ENCODE measurements around the gene TMPRSS5. TPM values are rescaled to one million over a fixed set of nuclear protein-coding genes. Genes with fewer than 3 reads are reported as not detected.
A peak's percentile ranks its signal among the peaks of the same experiment; 100 is the strongest.

The TMPRSS5 gene
- total RNA-seq, 1 donor from 2014 or later = 1.6 TPM

DNA sequence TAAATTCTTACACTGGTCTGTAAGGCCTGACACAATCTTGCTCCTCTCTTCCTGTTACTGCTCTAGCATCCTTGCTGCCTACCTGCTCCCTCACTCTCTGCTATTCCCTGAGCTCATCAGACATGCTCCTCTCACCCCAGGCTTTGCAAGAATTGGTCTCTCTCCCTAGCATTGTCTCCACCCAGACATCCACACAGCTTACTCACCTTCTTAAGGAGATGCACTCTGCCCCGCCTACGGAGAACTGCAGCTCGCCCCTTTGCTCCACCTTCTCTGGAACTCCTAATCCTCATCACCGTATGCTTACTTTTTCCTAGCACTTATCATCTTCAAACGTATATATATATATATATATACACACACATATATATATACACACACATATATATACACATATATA is 23.3 kb upstream of the TMPRSS5 start:
- DNase-seq (ENCODE audit: extremely low spot score, unreplicated experiment) = no peak
- Mint-ChIP-seq H3K4me3 (ENCODE audit: unreplicated experiment) (no peak overlapping the region), H3K4me1 (ENCODE audit: unreplicated experiment) (peaks cover 18% of the 10 kb centered on the region), H3K27ac (ENCODE audit: unreplicated experiment) (no peak overlapping the region), H3K36me3 (ENCODE audit: unreplicated experiment) (peaks cover 11% of the 10 kb centered on the region), H3K27me3 (ENCODE audit: unreplicated experiment) (no peaks in the 10 kb centered on the region), H3K9me3 (ENCODE audit: unreplicated experiment) (no peaks in the 10 kb centered on the region)
- TF ChIP-seq, protein P1, sequence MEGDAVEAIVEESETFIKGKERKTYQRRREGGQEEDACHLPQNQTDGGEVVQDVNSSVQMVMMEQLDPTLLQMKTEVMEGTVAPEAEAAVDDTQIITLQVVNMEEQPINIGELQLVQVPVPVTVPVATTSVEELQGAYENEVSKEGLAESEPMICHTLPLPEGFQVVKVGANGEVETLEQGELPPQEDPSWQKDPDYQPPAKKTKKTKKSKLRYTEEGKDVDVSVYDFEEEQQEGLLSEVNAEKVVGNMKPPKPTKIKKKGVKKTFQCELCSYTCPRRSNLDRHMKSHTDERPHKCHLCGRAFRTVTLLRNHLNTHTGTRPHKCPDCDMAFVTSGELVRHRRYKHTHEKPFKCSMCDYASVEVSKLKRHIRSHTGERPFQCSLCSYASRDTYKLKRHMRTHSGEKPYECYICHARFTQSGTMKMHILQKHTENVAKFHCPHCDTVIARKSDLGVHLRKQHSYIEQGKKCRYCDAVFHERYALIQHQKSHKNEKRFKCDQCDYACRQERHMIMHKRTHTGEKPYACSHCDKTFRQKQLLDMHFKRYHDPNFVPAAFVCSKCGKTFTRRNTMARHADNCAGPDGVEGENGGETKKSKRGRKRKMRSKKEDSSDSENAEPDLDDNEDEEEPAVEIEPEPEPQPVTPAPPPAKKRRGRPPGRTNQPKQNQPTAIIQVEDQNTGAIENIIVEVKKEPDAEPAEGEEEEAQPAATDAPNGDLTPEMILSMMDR (IDR thresholded peaks at IDR 0.05) = no peak

DNA sequence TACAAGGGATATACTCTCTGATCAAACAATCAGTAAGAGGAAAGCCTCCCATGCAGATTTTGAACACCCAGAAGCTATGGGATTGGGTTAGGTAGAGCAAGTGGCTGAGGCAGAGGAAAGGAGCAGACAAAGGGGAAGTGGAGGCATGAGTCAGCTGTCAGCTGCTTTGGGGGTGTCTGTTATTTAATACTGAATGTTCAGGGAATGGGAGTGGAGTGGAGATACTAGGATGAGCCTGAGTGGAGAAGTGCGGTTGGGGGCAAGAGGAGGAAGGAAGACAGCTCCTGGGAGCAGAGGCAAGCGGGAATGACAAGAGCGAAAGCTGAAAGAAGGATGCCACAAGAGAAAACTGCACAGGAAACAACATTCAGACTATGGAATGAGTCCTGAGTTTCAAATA is 22.7 kb upstream of the TMPRSS5 start:
- no peaks in the 10 kb centered on the region for H3K27me3 Mint-ChIP-seq (ENCODE audit: unreplicated experiment)
- TF ChIP-seq, protein P1 (IDR thresholded peaks at IDR 0.05) = no peak
- H3K4me3 Mint-ChIP-seq (ENCODE audit: unreplicated experiment) = no peak overlapping the region
- H3K36me3 Mint-ChIP-seq (ENCODE audit: unreplicated experiment) = peaks cover 6% of the 10 kb centered on the region
- no peaks in the 10 kb centered on the region for H3K9me3 Mint-ChIP-seq (ENCODE audit: unreplicated experiment)
- no peak for DNase-seq (ENCODE audit: extremely low spot score, unreplicated experiment)
- peak overlapping the region; percentile 16 for H3K27ac Mint-ChIP-seq (ENCODE audit: unreplicated experiment)
- H3K4me1 Mint-ChIP-seq (ENCODE audit: unreplicated experiment) = peaks cover 18% of the 10 kb centered on the region

DNA sequence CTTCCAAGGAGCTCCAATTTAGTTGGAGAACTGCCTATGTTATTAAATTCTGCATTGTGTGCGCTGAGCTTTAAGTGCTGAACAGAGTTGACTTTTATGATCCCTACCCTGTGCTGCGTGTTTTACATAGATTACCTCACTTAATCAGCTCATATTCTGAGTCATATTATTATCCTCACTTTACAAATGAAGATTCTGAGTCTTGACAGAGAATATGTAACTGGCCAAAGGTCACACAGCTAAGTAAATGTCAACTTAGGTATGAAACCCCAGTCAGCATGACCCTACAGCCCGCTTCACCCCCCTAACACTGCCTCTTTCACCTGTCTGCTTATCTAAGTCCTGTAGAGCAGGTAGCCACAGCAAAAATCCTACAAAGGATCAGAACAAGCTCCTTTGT is 19.8 kb upstream of the TMPRSS5 start:
- no peaks in the 10 kb centered on the region for H3K9me3 Mint-ChIP-seq (ENCODE audit: unreplicated experiment)
- no peak overlapping the region for H3K4me3 Mint-ChIP-seq (ENCODE audit: unreplicated experiment)
- DNase-seq (ENCODE audit: extremely low spot score, unreplicated experiment) = no peak
- no peaks in the 10 kb centered on the region for H3K36me3 Mint-ChIP-seq (ENCODE audit: unreplicated experiment)
- H3K27ac Mint-ChIP-seq (ENCODE audit: unreplicated experiment) = no peak overlapping the region
- no peaks in the 10 kb centered on the region for H3K27me3 Mint-ChIP-seq (ENCODE audit: unreplicated experiment)
- peaks cover 15% of the 10 kb centered on the region for H3K4me1 Mint-ChIP-seq (ENCODE audit: unreplicated experiment)
- TF ChIP-seq, protein P1 (IDR thresholded peaks at IDR 0.05) = no peak

DNA sequence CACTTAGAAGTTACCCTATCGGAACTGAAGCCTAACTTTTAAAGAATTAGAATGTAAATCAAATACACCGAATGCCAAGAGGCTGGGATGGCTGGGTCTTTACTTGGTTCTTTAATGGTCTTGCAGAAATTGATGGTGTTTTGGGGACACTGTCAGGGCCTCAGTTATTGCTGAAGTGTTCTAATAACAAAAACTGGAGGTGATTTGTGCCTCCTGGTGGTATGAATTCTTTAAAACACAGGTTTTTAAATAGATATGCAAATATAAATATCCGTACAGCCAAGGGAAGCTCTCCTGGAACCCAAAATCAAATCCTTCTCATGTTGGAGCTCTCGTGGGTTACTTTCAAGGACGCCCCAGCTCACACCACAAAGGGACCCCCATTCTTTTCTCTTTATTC is 19.3 kb upstream of the TMPRSS5 start:
- Mint-ChIP-seq H3K27me3 (ENCODE audit: unreplicated experiment) (no peaks in the 10 kb centered on the region), H3K27ac (ENCODE audit: unreplicated experiment) (no peak overlapping the region), H3K36me3 (ENCODE audit: unreplicated experiment) (peaks cover 4% of the 10 kb centered on the region), H3K4me1 (ENCODE audit: unreplicated experiment) (peaks cover 10% of the 10 kb centered on the region), H3K9me3 (ENCODE audit: unreplicated experiment) (no peaks in the 10 kb centered on the region), H3K4me3 (ENCODE audit: unreplicated experiment) (no peak overlapping the region)
- no peak for DNase-seq (ENCODE audit: extremely low spot score, unreplicated experiment)
- TF ChIP-seq, protein P1 (IDR thresholded peaks at IDR 0.05) = no peak

DNA sequence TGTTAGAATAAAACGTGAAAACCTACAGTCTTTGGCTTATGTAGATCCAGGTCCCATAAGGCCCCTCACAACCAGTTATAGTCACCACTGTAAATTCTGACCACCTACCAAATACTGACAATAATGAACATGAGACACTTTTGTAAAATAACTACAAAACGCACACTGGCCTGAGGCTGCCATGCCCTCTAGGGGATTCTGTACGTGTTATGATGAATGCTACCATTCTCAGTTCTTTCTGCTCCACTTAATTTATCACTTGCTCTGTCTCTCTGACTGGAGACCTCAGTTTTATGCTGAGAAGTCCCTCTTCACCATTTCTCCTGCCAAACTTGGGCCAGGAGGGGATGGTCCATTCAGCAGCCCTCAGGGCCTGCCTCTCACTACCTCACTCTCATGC is 18.7 kb upstream of the TMPRSS5 start:
- DNase-seq (ENCODE audit: extremely low spot score, unreplicated experiment) = no peak
- H3K4me3 Mint-ChIP-seq (ENCODE audit: unreplicated experiment) = no peak overlapping the region
- TF ChIP-seq, protein P1 (IDR thresholded peaks at IDR 0.05) = no peak
- H3K27ac Mint-ChIP-seq (ENCODE audit: unreplicated experiment) = no peak overlapping the region
- no peaks in the 10 kb centered on the region for H3K9me3 Mint-ChIP-seq (ENCODE audit: unreplicated experiment)
- peaks cover 5% of the 10 kb centered on the region for H3K4me1 Mint-ChIP-seq (ENCODE audit: unreplicated experiment)
- H3K36me3 Mint-ChIP-seq (ENCODE audit: unreplicated experiment) = peaks cover 4% of the 10 kb centered on the region
- no peaks in the 10 kb centered on the region for H3K27me3 Mint-ChIP-seq (ENCODE audit: unreplicated experiment)
